GM23338 (cell line): ENCODE data around the gene HNF4A. TPM values are rescaled to one million over a fixed set of nuclear protein-coding genes. Genes with fewer than 3 reads are reported as not detected.

Source experiments
- ATAC-seq: fragments of 200-7000 bp; cut with Tn5 transposase; 3 replicates; pipeline ENCODE4 v1.9.1; 2020
- DNase-seq: peaks from one replicate; pipeline ENCODE4 v3.0.0-alpha.2; 2015; ENCODE audit warnings: low spot score
- H2AFZ ChIP-seq: fragments of 200-600 bp; sonication (generic); 2 replicates; pipeline ENCODE4 v1.8.0; 2016; ENCODE audit warnings: antibody characterized with exemption, mild to moderate bottlenecking, moderate library complexity
- H3F3A ChIP-seq: fragments of 200-600 bp; sonication (generic); replicated peaks from 2 replicates; pipeline ENCODE4 v1.8.0; 2017; ENCODE audit warnings: antibody characterized with exemption, mixed run types, low read depth
- H3K27ac ChIP-seq: fragments of 200-600 bp; sonication (generic); 2 replicates; pipeline ENCODE4 v1.6.1; 2016; ENCODE audit warnings: low read depth
- H3K27me3 ChIP-seq: fragments of 200-600 bp; sonication (generic); 2 replicates; pipeline ENCODE4 v1.8.0; 2016; ENCODE audit warnings: mild to moderate bottlenecking, mixed run types, moderate library complexity; ENCODE audit not compliant: insufficient read depth
- H3K36me3 ChIP-seq: fragments of 200-600 bp; sonication (generic); 2 replicates; pipeline ENCODE4 v1.8.0; 2016; ENCODE audit warnings: mild to moderate bottlenecking; ENCODE audit not compliant: insufficient read depth
- H3K4me1 ChIP-seq: fragments of 200-600 bp; sonication (generic); 2 replicates; pipeline ENCODE4 v1.8.0; 2016; ENCODE audit warnings: mild to moderate bottlenecking, moderate library complexity; ENCODE audit not compliant: insufficient read depth
- H3K4me2 ChIP-seq: fragments of 200-600 bp; sonication (generic); 2 replicates; pipeline ENCODE4 v1.7.1; 2017; ENCODE audit warnings: mixed run types
- H3K4me3 ChIP-seq: fragments of 200-600 bp; sonication (generic); 2 replicates; pipeline ENCODE4 v1.6.1; 2016; ENCODE audit warnings: mixed run types
- H3K79me2 ChIP-seq: fragments of 200-600 bp; sonication (generic); replicated peaks from 2 replicates; pipeline ENCODE4 v1.8.0; 2017; ENCODE audit warnings: mild to moderate bottlenecking; ENCODE audit not compliant: insufficient read depth
- H3K9me2 ChIP-seq: fragments of 200-600 bp; sonication (generic); 2 replicates; pipeline ENCODE4 v1.8.0; 2017; ENCODE audit not compliant: insufficient read depth
- H4K20me1 ChIP-seq: fragments of 200-600 bp; sonication (generic); replicated peaks from 2 replicates; pipeline ENCODE4 v1.8.0; 2017; ENCODE audit warnings: mild to moderate bottlenecking; ENCODE audit not compliant: insufficient read depth
- H3K27ac Mint-ChIP-seq: 2 replicates; pipeline ENCODE4 v1.8.0; 2020; ENCODE audit warnings: inconsistent platforms, mild to moderate bottlenecking, moderate library complexity, mixed read lengths
- H3K27me3 Mint-ChIP-seq: 3 replicates; pipeline ENCODE4 v1.8.0; 2022; ENCODE audit warnings: low read depth, mild to moderate bottlenecking, moderate library complexity, mixed read lengths, inconsistent platforms; ENCODE audit not compliant: insufficient read depth, poor library complexity
- H3K36me3 Mint-ChIP-seq: 3 replicates; pipeline ENCODE4 v1.8.0; 2021; ENCODE audit warnings: low read depth, mild to moderate bottlenecking, inconsistent platforms, moderate library complexity, mixed read lengths
- H3K4me1 Mint-ChIP-seq: 3 replicates; pipeline ENCODE4 v1.8.0; 2020; ENCODE audit warnings: mild to moderate bottlenecking, inconsistent platforms, mixed read lengths
- H3K4me3 Mint-ChIP-seq: 3 replicates; pipeline ENCODE4 v1.8.0; 2021; ENCODE audit warnings: moderate library complexity, mild to moderate bottlenecking, inconsistent platforms, mixed read lengths
- H3K9me3 Mint-ChIP-seq: 3 replicates; pipeline ENCODE4 v1.8.0; 2020; ENCODE audit warnings: moderate library complexity, mild to moderate bottlenecking, inconsistent platforms, mixed read lengths
- CREB1 ChIP-seq: fragments of 250-450 bp; sonication (Bioruptor Pico); IDR thresholded peaks from 2 replicates; pipeline ENCODE4 v1.5.0; 2020; ENCODE audit warnings: low read depth, mild to moderate bottlenecking, moderate library complexity
- CTCF ChIP-seq, 2 experiments: fragments of 200-600 bp in 1 of 2; sonication (generic) in 1 of 2; conservative IDR thresholded peaks; 2 replicates each; pipeline versions ENCODE4 v1.5.1 to v1.6.1; 2016 to 2017; ENCODE audit warnings: antibody characterized with exemption in 2 of 2, low read depth in 2 of 2, mild to moderate bottlenecking in 2 of 2, moderate library complexity in 1 of 2
- EZH2 ChIP-seq: fragments of 200-600 bp; sonication (generic); IDR thresholded peaks from one replicate; pipeline ENCODE4 v1.8.0; 2017; ENCODE audit warnings: antibody characterized with exemption, mild to moderate bottlenecking, low read depth; ENCODE audit not compliant: unreplicated experiment
- EZH2phosphoT487 ChIP-seq: fragments of 200-600 bp; sonication (generic); IDR thresholded peaks from one replicate; pipeline ENCODE4 v1.8.1; 2018; ENCODE audit warnings: antibody characterized with exemption; ENCODE audit not compliant: unreplicated experiment
- JUNB ChIP-seq: IDR thresholded peaks from one replicate; pipeline ENCODE4 v1.6.1; 2016; ENCODE audit warnings: antibody characterized with exemption; ENCODE audit not compliant: unreplicated experiment
- NANOG ChIP-seq: IDR thresholded peaks from 2 replicates; pipeline ENCODE4 v1.6.1; 2016; ENCODE audit warnings: antibody characterized with exemption, borderline replicate concordance
- POLR2AphosphoS5 ChIP-seq: IDR thresholded peaks from 2 replicates; pipeline ENCODE4 v1.6.1; 2016; ENCODE audit warnings: antibody characterized with exemption, low read depth
- REST ChIP-seq: IDR thresholded peaks from one replicate; pipeline ENCODE4 v1.6.1; 2018; ENCODE audit warnings: antibody characterized with exemption; ENCODE audit not compliant: unreplicated experiment
- STAT1 ChIP-seq: IDR thresholded peaks from one replicate; pipeline ENCODE4 v1.6.1; 2016; ENCODE audit warnings: antibody characterized with exemption; ENCODE audit not compliant: unreplicated experiment
- ZNF114 ChIP-seq: fragments of 250-450 bp; sonication (Bioruptor Pico); IDR thresholded peaks from 2 replicates; pipeline ENCODE4 v1.5.0; 2020; ENCODE audit warnings: mild to moderate bottlenecking, moderate library complexity
- ZNF331 ChIP-seq: fragments of 250-450 bp; sonication (Bioruptor Pico); IDR thresholded peaks from 2 replicates; pipeline ENCODE4 v1.5.0; 2020; ENCODE audit warnings: low read depth, mild to moderate bottlenecking, moderate library complexity
- ZNF462 ChIP-seq: fragments of 250-450 bp; sonication (Bioruptor Pico); IDR thresholded peaks from 2 replicates; pipeline ENCODE4 v1.5.0; 2020; ENCODE audit warnings: mild to moderate bottlenecking, moderate library complexity
- polyA plus RNA-seq: library from polyadenylated mRNA; unstranded; fragments of >200 nt; fragmentation: Nextera tagmentation; extraction: Ambion mirVana; gene quantifications from 2 replicates; pipeline ENCODE4 v1.2.1, GENCODE V29; 2016
- total RNA-seq: library from RNA; depleted of rRNA; stranded (reverse); fragments of >200 nt; shearing (Covaris generic); gene quantifications from 2 replicates; pipeline ENCODE4 v1.2.3, GENCODE V29; 2014
- TF ChIP-seq, protein P1 (sequence below): IDR thresholded peaks from 2 replicates; pipeline ENCODE4 v1.6.1; 2016; ENCODE audit warnings: antibody characterized with exemption

HNF4A gene
- total and polyA plus RNA-seq, 2 experiments from 2014 or later: not detected

DNA sequence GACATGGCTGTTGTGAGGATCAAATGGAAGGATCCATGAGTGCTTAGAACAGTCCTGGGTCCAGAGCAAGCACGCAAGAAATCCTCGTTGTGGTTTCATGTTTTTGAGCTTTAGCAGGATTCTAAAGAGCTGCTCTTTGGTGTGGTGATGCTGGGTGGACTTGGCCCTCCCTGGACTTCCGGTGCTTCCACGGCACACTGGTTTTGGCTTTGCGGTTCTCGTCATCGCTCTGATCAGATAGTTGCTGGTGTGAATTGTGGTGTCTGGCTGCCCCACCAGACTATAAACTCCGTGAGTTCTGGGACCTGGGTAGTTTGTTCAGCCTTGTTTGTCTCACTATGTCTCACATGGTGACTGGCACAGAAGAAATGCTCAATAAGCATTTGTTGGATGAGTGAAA is 3.3 kb downstream of the HNF4A start:
- no peak for ATAC-seq
- TF ChIP-seq STAT1: no peak
- TF ChIP-seq, protein P1, sequence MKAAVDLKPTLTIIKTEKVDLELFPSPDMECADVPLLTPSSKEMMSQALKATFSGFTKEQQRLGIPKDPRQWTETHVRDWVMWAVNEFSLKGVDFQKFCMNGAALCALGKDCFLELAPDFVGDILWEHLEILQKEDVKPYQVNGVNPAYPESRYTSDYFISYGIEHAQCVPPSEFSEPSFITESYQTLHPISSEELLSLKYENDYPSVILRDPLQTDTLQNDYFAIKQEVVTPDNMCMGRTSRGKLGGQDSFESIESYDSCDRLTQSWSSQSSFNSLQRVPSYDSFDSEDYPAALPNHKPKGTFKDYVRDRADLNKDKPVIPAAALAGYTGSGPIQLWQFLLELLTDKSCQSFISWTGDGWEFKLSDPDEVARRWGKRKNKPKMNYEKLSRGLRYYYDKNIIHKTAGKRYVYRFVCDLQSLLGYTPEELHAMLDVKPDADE: no peak
- no peak for TF ChIP-seq EZH2phosphoT487
- TF ChIP-seq NANOG: no peak
- no peak for TF ChIP-seq JUNB
- TF ChIP-seq ZNF114 (CRISPR knock-in tag): no peak
- TF ChIP-seq CREB1 (CRISPR knock-in tag): no peak
- no peak for TF ChIP-seq EZH2
- TF ChIP-seq REST: no peak
- no peak for TF ChIP-seq CTCF (conservative IDR thresholded peaks at IDR 0.05; ENCODE audit: low read depth in 2 of 2)
- TF ChIP-seq ZNF462 (CRISPR knock-in tag): no peak
- TF ChIP-seq ZNF331 (CRISPR knock-in tag): no peak
- no peak for TF ChIP-seq POLR2AphosphoS5

More for the DNA sequence above, 3.3 kb downstream of the HNF4A start:
- no peaks in the 10 kb centered on the region for H3K36me3 ChIP-seq
- H3K4me3 Mint-ChIP-seq: no peak overlapping the region
- H3K27ac ChIP-seq: no peak overlapping the region
- no peak overlapping the region for H3K4me2 ChIP-seq
- H3K4me1 ChIP-seq: no peaks in the 10 kb centered on the region
- no peaks in the 10 kb centered on the region for H3K79me2 ChIP-seq
- peaks cover 4% of the 10 kb centered on the region for H3K27me3 Mint-ChIP-seq
- no peaks in the 10 kb centered on the region for H3F3A ChIP-seq
- no peak overlapping the region for H3K27ac Mint-ChIP-seq
- no peak for DNase-seq
- H3K36me3 Mint-ChIP-seq: no peaks in the 10 kb centered on the region
- H3K9me3 Mint-ChIP-seq: no peaks in the 10 kb centered on the region
- H3K4me3 ChIP-seq: no peak overlapping the region
- no peaks in the 10 kb centered on the region for H3K9me2 ChIP-seq
- no peak overlapping the region for H2AFZ ChIP-seq
- no peaks in the 10 kb centered on the region for H3K27me3 ChIP-seq
- no peaks in the 10 kb centered on the region for H3K4me1 Mint-ChIP-seq
- H4K20me1 ChIP-seq: no peaks in the 10 kb centered on the region
